GM19468 (cell line): Measurements from ENCODE around the gene TMEM14A.
A peak's percentile ranks its signal among the peaks of the same experiment; 100 is the strongest.
"Not testable (repeated sequence)": the region's sequence is repeated elsewhere in the genome, so short reads cannot be mapped to it uniquely, and the experiment has no call there.

Source experiments
- ATAC-seq: cut with Tn5 transposase; IDR thresholded peaks from one replicate; pipeline ENCODE4 v1.9.1; 2021; ENCODE audit warnings: mild to moderate bottlenecking, moderate library complexity, moderate number of reproducible peaks; ENCODE audit not compliant: unreplicated experiment; ENCODE audit errors: extremely low read depth

Gene TMEM14A

DNA sequence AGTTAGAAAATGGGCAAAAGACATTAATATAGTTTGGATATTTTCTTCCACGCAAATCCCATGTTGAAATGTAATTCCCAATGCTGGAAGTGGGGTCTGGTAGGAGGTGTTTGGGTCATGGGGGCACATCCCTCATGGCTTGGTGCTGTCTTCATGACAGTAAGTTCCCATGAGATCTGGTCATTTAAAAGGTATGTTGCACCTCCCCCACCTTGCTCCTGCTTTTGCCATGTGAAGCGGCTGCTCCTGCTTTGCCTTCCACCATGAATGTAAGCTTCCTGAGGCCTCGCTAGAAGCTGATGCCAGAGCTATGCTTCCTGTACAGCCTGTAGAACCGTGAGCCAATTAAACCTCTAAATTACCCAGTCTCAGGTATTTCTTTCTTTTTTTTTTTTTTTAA, 16.3 kb upstream of the TMEM14A start:
- no peak for ATAC-seq

DNA sequence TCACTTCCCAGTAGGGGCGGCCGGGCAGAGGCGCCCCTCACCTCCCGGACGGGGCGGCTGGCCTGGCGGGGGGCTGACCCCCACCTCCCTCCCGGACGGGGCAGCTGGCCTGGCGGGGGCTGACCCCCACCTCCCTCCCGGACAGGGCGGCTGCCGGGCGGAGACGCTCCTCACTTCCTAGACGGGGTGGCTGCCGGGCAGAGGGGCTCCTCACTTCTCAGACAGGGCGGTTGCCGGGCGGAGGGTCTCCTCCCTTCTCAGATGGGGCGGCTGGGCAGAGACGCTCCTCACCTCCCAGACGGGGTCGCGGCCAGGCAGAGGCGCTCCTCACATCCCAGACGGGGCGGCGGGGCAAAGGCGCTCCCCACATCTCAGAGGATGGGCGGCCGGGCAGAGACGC, 15.0 kb upstream of the TMEM14A start:
- not testable (repeated sequence) for ATAC-seq

DNA sequence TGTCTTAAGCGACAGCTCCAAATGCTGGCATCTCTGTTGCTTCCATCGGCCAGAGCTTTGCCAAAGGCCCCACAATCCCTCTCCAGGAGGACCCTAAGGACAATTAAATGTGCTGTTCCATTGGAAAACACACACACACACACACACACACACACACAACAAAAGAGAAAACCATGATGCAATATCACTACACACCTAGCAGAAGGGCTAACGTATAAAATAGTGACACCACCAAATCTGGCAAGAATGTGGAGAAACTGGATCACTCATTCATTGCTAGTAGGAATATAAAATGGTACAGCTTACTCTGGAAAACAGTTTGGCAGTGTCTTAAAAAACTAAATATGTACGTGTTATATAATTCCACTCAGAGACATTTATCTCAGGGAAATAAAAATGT, 13.0 kb upstream of the TMEM14A start:
- ATAC-seq = no peak

DNA sequence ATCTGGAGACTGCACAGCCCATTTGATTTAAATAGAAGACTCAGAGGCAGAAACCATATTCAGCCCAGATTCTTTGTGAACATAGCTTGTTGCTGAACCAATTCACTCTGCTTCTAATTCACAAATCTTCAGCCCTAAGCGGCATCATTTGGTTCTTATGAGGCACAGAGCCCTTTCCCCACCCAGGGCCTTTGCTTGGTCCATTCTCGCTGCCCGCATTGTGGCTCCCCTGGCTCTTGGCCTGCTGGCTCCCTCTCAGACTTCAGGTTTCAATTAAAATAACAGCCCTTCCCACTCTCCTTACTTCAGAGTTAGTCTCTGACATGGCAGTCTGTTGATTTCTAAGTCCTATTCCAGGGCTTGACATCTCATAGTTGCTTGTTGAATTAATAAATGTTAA, 9.4 kb upstream of the TMEM14A start:
- no peak for ATAC-seq

DNA sequence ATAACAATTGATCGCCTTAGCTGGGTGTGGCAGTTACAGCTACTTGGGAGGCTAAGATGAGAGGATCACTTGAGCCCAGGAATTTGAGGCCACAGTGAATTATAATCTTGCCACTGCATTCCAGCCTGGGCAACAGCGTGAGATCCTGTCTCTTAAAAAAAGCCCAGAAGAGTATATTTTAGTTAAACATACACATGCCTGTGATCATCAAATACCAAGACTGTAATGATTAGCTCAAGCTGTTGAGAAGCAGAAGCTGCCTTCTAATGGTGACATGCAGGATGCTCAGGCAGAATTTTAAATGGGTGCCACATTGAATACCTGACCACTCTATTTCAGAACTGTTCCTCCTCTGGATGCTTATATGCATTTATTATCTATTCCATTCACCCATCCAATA, 8.9 kb upstream of the TMEM14A start:
- no peak for ATAC-seq

DNA sequence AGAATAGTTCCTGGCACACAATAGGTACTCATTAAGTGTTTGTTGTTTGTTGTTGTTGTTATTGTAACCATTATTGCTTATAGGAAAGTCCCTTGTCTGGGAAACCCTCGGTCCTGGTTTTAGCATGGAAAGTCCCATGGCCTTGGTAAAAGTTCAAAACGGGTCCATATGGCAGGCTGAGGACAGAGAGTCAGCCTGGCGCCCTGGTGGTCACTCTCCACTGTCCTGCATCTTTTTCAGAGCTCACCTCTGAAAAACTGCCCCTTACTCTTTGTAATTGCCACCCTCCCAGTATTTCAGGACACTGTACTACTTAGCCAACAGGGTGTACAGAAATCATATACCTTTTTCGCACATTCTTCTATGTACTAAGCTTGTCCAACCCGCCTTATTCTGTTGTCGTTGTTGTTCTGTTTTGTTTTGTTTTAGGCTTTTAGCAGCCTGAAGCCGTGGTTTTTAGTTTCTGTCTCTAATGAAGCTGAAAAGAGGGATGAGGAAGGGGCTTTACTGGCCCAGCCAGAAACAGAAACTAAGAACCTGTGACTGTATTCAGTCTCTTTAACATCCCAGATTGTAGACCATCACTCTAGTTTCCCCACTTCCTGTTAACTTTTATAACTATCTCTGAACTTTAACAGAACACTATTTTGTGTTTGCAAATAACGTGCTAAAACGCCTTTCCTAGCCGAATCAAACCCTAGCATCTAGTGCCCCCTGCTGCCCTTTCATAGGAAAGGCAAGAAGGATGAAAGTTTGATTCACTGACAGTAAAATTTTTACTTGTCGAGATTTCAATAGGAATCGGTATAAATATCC, 7.6 kb upstream of the TMEM14A start:
- no peak for ATAC-seq

DNA sequence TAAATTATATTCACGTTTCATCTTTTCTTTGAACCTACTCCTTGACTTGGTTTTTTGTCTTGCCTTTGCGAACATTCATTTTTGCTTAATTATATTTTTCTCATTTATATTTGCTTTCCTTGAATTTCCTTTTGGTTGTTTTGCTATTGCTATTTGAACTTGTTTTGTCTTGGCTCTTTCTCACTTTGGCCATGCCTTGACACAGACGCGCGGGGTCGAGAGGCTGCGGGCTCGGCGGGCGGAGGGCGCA, 7.1 kb upstream of the TMEM14A start:
- no peak for ATAC-seq

DNA sequence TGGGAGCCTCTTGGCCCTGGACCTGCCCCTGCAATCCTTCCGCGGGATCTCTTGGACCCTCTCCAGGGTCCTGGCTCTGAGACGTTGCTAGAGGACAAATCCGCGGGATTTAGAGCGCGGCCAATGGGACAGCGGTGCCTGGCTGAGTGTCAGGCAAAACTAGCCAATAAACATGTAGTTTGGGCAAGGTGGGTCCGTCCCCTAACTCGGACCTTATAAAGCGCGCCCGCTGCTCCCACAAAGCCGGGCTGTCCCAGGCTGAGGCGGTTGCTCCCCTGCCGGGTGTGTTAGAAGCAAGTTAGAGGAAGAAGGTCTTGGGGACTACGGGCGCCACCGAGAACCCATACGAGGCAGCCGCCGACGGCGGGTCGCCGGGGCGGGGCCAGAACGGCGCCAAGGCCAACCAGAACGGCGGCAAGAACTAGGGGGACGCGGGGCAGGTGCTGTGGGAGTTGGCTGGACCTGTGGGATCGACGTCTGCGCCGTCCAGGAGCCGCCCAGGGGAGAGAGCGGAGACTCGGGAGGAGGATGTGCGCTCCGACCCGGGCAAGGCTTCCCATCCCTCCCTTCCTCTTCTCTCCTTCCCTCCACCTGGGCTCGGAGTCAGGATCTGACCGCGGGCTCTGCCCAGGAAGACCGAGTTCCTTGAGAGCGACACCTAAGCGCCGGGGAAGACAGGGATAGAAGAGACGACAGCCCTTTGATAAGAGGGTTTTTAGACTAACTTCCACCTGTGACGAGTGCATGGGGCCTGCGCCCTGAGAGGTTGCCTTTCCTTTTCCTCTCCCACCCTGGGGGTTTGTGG, 6.5 kb upstream of the TMEM14A start:
- peak; percentile 89 for ATAC-seq

DNA sequence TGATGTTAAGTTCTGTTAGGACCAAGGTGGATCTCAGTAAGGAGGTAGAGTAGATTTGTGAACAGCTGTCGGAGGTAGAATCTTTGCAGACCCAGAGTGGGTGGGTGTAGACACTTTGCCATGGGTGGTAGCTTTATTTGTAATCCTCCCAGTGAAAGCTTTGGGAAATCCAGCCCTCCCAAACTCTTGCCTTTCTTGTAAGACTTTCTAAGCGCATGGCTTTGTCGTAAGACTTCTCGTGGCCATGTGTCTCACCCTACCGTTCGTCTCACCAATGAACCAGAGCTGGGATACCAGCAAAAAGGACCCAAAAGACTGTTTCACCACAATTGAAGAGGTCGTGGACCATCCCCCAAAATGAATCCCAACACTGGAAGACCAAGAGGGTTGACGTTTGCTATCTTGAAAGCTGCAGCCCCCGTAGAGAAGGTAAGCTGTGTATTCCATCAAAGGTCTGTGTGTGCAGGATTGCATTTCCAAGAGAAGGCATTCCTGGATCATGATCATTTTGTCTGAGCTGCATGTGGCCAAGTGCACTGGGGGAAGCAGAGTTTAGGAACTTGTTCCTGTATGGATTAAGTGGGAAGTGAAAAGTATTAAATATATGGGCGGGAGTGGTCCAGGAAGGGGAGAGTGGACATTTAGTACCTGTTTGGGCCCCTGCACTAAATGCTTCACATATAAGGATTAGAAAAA, 5.8 kb upstream of the TMEM14A start:
- ATAC-seq = no peak

DNA sequence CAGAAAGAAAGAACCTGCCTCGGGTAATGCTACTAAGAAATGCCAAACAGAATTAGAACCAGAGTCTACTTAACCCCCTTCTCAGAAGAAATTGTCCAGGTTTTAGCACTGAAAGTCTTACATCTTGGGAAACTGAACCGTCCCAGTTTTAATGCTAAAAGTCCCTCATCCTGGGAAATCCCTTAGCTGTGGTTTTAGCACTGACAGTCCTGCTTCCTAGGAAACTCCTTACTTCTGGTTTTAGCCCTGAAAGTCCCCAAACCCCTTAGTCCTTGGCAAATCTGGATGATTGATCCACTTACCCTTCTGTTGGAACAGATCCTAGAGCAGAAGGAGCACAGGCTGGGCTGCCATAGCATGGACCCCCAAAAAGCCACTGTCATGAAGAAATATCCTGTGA, 4.8 kb upstream of the TMEM14A start:
- no peak for ATAC-seq

DNA sequence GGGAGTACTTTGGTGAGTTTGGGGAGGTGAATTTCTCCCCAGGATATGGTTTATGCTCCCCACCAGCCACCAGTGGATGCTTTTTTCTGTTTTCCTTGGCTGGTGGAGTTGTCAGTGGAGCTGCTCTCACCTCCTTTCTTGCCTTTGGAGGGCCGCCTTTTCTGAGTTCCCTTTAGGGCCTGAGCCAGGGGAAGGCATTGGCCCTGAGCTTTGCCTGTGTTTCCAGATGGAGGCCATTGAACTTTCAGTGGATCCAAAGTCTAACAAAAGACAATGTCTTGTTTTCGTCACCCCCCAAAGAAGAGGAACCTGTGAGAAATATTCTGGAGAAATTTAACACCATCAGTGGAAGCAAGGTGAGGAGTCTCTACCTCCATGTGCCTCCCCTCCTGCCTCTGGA, 4.4 kb upstream of the TMEM14A start:
- no peak for ATAC-seq

DNA sequence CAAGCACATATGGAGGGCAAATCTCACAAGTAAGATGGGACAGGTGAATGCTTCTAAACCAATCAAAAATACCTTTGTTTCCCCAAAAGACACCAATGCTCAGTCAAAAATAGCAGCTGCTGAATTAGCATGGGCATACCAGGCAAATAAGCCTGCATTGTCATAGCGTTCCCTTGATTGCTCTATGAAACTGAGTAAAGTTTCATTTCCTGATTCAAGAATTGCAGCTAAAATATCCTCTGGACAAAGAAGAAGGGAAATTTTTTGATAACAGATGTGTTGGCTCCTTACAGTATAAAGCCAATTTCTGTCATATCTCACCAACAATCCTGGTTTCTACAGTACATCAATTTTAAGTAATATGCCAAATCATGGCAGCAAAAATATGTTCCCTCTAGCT, 3.3 kb upstream of the TMEM14A start:
- ATAC-seq = no peak

DNA sequence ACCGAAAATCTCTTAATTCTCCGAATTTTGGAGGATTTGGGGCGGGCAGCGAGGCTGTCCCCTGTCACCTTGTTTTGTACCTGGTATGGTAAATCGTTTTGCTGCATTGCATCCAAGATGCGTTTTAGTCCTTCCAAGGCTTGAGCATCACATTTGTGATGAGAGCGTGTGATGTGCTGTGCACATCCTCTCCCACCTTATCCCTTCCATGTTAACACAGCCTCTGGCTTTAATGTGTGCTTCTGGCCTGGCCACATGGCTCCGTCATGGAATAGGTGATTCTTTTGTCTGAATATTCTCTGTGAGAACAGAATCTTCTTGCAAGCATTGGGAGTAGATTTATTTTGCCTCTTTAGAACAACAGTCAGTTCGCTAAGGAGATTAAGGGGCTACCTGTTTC, 763 bp downstream of the TMEM14A start:
- ATAC-seq = no peak

DNA sequence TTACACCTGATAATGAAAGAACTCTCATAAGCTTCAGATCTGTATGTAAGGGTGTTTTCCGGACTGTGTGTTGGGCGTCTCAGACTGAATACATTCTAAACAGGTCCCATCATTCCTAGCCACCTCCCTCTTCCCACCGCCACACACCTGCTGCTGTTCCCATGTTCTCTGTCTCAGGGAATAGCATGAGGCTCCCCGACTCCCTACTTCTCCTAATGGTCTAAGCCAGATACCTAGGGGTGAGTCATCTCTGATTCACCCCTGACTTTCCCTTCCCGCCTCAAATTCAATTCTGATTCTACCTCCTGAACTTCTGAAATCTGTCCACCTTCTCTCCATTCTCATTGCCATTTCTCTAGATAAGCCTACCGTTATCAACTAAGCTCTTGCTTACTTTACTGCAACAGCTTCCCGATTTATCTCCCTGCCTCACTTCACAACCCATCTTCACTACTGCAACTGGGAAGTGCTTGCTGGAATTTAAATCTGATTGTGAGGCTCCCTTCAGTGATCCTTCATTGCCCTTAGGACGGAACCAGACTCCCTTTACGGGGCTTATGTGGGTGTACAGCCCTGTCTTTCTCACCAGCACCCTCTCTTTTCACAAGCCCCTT, 1.6 kb downstream of the TMEM14A start:
- ATAC-seq = no peak

DNA sequence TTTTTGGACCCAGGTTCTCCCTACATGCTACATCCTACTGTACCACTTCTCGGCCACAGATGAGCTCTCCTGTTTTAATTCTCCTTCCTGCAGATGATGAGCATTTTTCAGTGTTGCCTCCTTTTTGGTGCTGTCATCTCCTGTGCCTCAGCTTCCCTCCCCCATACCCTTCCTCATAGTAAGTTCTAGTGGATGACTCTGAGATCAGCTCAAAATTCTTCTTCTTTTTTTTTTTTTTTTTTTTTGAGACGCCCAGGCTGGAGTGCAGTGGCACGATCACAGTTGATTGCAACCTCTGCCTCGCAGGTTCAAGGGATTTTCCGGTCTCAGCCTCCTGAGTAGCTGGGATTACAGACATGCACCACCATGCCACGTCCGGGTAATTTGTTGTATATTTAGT, 3.8 kb downstream of the TMEM14A start:
- ATAC-seq = no peak

DNA sequence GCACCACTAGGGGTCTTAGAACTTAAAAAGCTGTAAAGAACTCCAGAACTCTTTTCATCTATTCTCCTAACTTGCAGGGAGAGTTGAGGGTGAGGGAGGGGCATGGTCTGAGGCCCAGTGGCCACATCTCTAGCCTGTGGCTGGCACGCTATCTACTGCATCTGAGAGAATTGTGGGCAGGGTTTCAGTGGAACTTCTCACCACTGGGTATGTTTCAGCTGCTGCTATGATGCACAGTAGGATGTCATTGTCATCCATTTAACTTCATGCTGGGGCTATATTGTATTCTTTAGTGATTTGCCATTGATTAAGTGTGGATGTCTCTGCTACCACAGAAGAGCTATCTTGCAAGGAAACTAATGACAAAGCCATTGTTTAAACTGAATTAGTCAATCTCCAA, 4.5 kb downstream of the TMEM14A start:
- no peak for ATAC-seq

DNA sequence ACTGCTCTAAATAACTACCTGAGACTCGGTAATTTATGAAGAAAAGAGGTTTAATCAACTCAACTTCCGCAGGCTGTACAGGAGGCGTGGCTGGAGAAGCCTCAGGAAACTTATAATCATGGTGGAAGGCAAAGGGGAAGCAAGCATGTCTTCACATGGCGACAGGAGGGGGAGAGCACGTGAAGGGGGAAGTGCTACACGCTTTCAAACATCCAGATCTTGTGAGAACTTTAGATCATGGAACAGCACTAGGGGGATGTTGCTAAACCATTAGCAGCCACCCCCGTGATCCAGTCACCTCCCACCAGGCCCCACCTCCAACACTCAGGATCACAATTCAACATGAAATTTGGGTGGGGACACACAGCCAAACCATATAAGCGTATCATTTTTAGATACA, 5.7 kb downstream of the TMEM14A start:
- ATAC-seq = not testable (repeated sequence)

DNA sequence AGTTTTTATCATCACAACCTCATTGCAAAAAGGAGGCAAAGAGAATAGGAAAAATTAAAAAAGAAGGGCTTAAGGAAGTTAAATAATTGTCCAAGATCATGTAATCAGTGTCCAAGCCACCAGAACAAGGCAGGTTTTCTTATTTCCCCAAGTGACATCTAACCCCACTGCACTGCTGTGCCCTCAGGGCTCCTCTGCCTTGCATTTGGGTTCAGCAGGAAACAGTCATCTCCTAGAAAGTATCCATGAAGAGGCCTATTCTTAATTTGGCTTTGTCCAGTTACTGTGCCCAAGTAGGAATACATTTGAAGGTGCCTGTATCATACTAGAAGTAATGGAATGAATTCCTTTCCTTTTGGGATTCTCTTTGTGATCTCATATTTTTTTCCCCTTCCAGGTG, 10.5 kb downstream of the TMEM14A start:
- ATAC-seq = no peak

DNA sequence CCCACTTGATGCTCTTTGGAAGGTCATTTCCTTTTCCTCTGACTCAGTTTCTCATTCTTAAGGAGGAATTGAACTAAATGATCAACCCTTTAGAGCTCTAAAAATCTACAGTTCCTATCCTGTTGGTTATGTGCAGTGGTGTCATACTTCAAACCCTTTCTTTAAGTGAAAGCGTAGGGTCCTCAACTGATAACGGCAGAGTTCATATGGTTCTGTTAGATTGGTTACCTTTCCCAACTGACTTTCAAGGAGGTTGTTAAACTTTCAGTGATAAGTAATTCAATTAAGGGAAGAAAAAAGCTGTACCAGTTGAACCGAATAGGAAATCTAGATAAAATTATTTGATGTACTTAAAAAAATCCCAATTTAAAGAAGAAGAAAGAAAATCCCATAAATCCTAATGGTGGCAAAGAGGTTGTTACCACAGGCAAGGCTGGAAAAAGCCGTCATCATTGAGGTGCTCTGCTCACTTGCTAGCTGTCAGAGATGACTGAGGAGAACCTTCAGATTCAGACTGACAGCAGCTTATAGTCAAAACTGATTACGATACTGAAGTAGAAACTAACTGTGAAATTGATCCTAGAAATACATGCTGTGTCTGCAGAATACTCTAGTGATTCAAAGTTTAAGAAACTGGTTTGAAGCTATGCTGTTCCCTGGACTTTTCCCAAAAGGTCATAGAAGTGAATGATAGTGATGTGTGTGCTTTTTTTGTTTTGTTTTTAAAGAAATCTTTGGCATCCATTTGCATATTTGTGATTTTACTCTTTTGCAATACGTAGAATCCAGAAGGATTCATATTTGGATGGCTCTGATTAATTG, 16.2 kb downstream of the TMEM14A start:
- ATAC-seq = no peak

DNA sequence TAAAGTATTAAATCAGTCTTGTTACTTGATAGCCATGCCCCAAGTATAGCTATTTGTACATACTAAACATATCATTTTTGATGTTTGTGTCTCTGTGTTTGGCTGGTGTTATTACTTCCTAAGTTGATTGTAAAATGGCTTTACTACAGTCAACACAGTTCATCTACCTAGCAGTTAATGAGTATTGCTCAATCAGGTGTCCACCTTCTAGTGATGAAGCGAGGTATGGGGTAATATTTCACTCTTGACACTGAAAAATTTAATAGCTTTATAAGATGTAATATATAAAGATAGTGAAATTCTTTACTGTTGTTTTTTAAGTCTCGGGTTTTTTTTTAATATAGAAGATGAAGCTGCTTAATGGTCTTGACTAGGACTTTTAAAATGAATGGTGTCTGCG, 18.9 kb downstream of the TMEM14A start:
- ATAC-seq = no peak
